GM12878 (cell line): ENCODE data around the gene FAM120A. TPM values are rescaled to one million over a fixed set of nuclear protein-coding genes. Genes with fewer than 3 reads are reported as not detected.

Source experiments
- ATAC-seq: fragments of 200-7000 bp; cut with Tn5 transposase; 3 replicates; pipeline ENCODE4 v1.9.1; 2020; ENCODE audit warnings: mild to moderate bottlenecking, moderate library complexity
- BruUV-seq: library from RNA; stranded (reverse); fragments of 400-500 nt; replicated peaks from 2 replicates; lab custom pipeline; 2021; lab: Mats Ljungman, UMichigan
- CTCF ChIA-PET: fragments of 300-600 bp; sonication (Branson Sonifier 250); formaldehyde crosslinking; extraction: SDS; loops from one replicate; lab custom pipeline; 2021; ENCODE audit warnings: inconsistent platforms; lab: Yijun Ruan, JAX
- POLR2A ChIA-PET: fragments of 350-600 bp; formaldehyde crosslinking; extraction: SDS; loops from one replicate; lab custom pipeline; 2021; ENCODE audit warnings: inconsistent platforms; lab: Charles Lee
- RAD21 ChIA-PET: fragments of 300-600 bp; sonication (Branson Sonifier 250); formaldehyde crosslinking; loops from one replicate; lab custom pipeline; 2023; ENCODE audit warnings: antibody characterized with exemption; ENCODE audit not compliant: unreplicated experiment; lab: Charles Lee
- SMC1A ChIA-PET: fragments of 300-600 bp; sonication (Branson Sonifier 250); formaldehyde crosslinking; loops from one replicate; lab custom pipeline; 2023; ENCODE audit not compliant: unreplicated experiment, uncharacterized antibody; lab: Charles Lee
- DNase-seq: peaks from one replicate; pipeline ENCODE4 v3.0.0-alpha.2; 2011; ENCODE audit warnings: low read depth, low spot score
- FAIRE-seq: peaks from 3 replicates; lab custom pipeline; 2011; peaks lifted over from hg19 to GRCh38; lab: Jason Lieb, UNC
- H2AFZ ChIP-seq: 2 replicates; pipeline ENCODE4 v1.6.0; 2011; ENCODE audit warnings: low read depth, low read length, control low read depth; ENCODE audit not compliant: control insufficient read depth
- H3K27ac ChIP-seq: 2 replicates; pipeline ENCODE4 v1.5.1; 2011; ENCODE audit warnings: control low read depth; ENCODE audit not compliant: control insufficient read depth, insufficient read depth
- H3K27me3 ChIP-seq, 2 experiments: replicated peaks in 1 of 2; 2 replicates each; pipeline versions ENCODE4 v1.6.0 to v1.6.1; 2011; ENCODE audit warnings: low read length in 1 of 2; ENCODE audit not compliant: control insufficient read depth in 2 of 2, insufficient read depth in 2 of 2
- H3K36me3 ChIP-seq, 2 experiments: 2 replicates each; pipeline ENCODE4 v1.5.1; 2011; ENCODE audit warnings: low read length in 1 of 2; ENCODE audit not compliant: control insufficient read depth in 2 of 2, insufficient read depth in 2 of 2
- H3K4me1 ChIP-seq: 2 replicates; pipeline ENCODE4 v1.6.1; 2011; ENCODE audit warnings: mild to moderate bottlenecking, low read length, moderate library complexity, mixed read lengths; ENCODE audit not compliant: control insufficient read depth, insufficient read depth
- H3K4me2 ChIP-seq: 2 replicates; pipeline ENCODE4 v1.6.0; 2011; ENCODE audit warnings: control low read depth; ENCODE audit not compliant: control insufficient read depth, insufficient read depth
- H3K4me3 ChIP-seq: fragments of 200-600 bp; sonication (generic); 2 replicates; pipeline ENCODE4 v1.5.1; 2016
- H3K79me2 ChIP-seq: 2 replicates; pipeline ENCODE4 v1.6.0; 2011; ENCODE audit warnings: low read length; ENCODE audit not compliant: control insufficient read depth, insufficient read depth
- H3K9ac ChIP-seq: 2 replicates; pipeline ENCODE4 v1.8.0; 2011; ENCODE audit warnings: low read length, control low read depth, mixed read lengths; ENCODE audit not compliant: control insufficient read depth, insufficient read depth
- H3K9me3 ChIP-seq: replicated peaks from 3 replicates; pipeline ENCODE4 v1.5.1; 2011; ENCODE audit warnings: mild to moderate bottlenecking, low read length; ENCODE audit not compliant: control insufficient read depth, insufficient read depth
- H4K20me1 ChIP-seq: 2 replicates; pipeline ENCODE4 v1.6.0; 2011; ENCODE audit not compliant: control insufficient read depth, insufficient read depth
- BCL3 ChIP-seq: IDR thresholded peaks from 2 replicates; pipeline ENCODE4 v1.6.1; 2011; ENCODE audit warnings: borderline replicate concordance, low read depth, mild to moderate bottlenecking, moderate library complexity, low read length; ENCODE audit not compliant: insufficient read depth, poor library complexity, severe bottlenecking
- JUNB ChIP-seq: IDR thresholded peaks from 2 replicates; pipeline ENCODE4 v1.6.1; 2016; ENCODE audit warnings: antibody characterized with exemption, mild to moderate bottlenecking
- KDM1A ChIP-seq: fragments of 200-600 bp; sonication (generic); IDR thresholded peaks from 2 replicates; pipeline ENCODE4 v1.6.1; 2016; ENCODE audit warnings: borderline replicate concordance
- NFYA ChIP-seq: IDR thresholded peaks from 2 replicates; pipeline ENCODE4 v1.6.1; 2011; ENCODE audit warnings: low read depth, mild to moderate bottlenecking, low read length, improper control_type of control experiment, borderline replicate concordance
- NR2C2 ChIP-seq: IDR thresholded peaks from 2 replicates; pipeline ENCODE4 v1.6.1; 2011; ENCODE audit warnings: borderline replicate concordance, low read depth; ENCODE audit not compliant: control insufficient read depth, insufficient read length
- POLR2AphosphoS2 ChIP-seq: IDR thresholded peaks from 2 replicates; pipeline ENCODE4 v1.6.1; 2011; ENCODE audit warnings: low read depth, mild to moderate bottlenecking, low read length, improper control_type of control experiment, moderate library complexity
- SIX5 ChIP-seq: IDR thresholded peaks from 2 replicates; pipeline ENCODE4 v1.6.1; 2011; ENCODE audit warnings: mild to moderate bottlenecking, low read depth, low read length, moderate library complexity; ENCODE audit not compliant: severe bottlenecking
- SP1 ChIP-seq: IDR thresholded peaks from one replicate; pipeline ENCODE4 v1.6.1; 2011; ENCODE audit warnings: low read depth, low read length
- TAF1 ChIP-seq: IDR thresholded peaks from 2 replicates; pipeline ENCODE4 v1.6.1; 2011; ENCODE audit warnings: mild to moderate bottlenecking, low read depth, low read length, borderline replicate concordance
- USF2 ChIP-seq: IDR thresholded peaks from 2 replicates; pipeline ENCODE4 v1.6.1; 2011; ENCODE audit warnings: low read depth, low read length, improper control_type of control experiment, borderline replicate concordance
- ZSCAN29 ChIP-seq: fragments of 450-650 bp; IDR thresholded peaks from 2 replicates; pipeline ENCODE4 v1.6.1; 2017; ENCODE audit warnings: mild to moderate bottlenecking, moderate library complexity
- WGBS: methylation state at CpG from one replicate; pipeline ENCODE4 v1.1.6; 2016; ENCODE audit warnings: low lambda C conversion rate; ENCODE audit not compliant: insufficient replicate concordance, insufficient coverage; ENCODE audit errors: missing lambda C conversion rate; 5-methylcytosine and 5-hydroxymethylcytosine counted together
- in situ Hi-C: fragments of 300-500 bp; cut with MboI; formaldehyde crosslinking; loops from 9 replicates; pipeline ENCODE4 v1.14.3; 2018; ENCODE audit warnings: mixed read lengths
- intact Hi-C: fragments of 100-400 bp; cut with micrococcal nuclease; formaldehyde crosslinking; loops from one replicate; pipeline ENCODE4 v1.14.2; 2022; ENCODE audit not compliant: unreplicated experiment
- polyA plus RNA-seq, 11 experiments: library from polyadenylated mRNA; depleted of rRNA in 4 of 11; unstranded in 6 of 11; stranded (reverse) in 5 of 11; fragments of >200 nt; fragmentation: Nextera tagmentation in 4 of 11; fragmentation: Illumina TruSeq in 1 of 11; extraction: Ambion mirVana in 4 of 11; extraction: Trizol in 1 of 11; gene quantifications; 1 replicate in 1 of 11; 2 replicates in 10 of 11; pipeline versions ENCODE4 v1.2.1 to v1.2.3, GENCODE V29; 2011 to 2016; ENCODE audit warnings: inconsistent platforms in 2 of 11, missing spikeins in 2 of 11, low read depth in 1 of 11
- total RNA-seq, 4 experiments: library from RNA; depleted of rRNA in 3 of 4; stranded (reverse); fragments of >200 nt in 3 of 4; fragmentation: Illumina TruSeq in 1 of 4; extraction: Trizol in 1 of 4; gene quantifications; 2 replicates each; pipeline versions ENCODE4 v1.2.1 to v1.2.3, GENCODE V29; 2013 to 2021
- TF ChIP-seq, protein P1 (sequence below): fragments of 450-650 bp; IDR thresholded peaks from 2 replicates; pipeline ENCODE4 v1.6.1; 2017; ENCODE audit warnings: mild to moderate bottlenecking, moderate library complexity
- TF ChIP-seq, protein P2 (sequence below): fragments of 150-350 bp; IDR thresholded peaks from 2 replicates; pipeline ENCODE4 v1.6.1; 2014; ENCODE audit warnings: mild to moderate bottlenecking, low read depth, low read length
- TF ChIP-seq, protein P3 (sequence below): IDR thresholded peaks from 2 replicates; pipeline ENCODE4 v1.6.1; 2011; ENCODE audit warnings: mild to moderate bottlenecking, low read depth, low read length, moderate library complexity; ENCODE audit not compliant: insufficient replicate concordance

Gene FAM120A
- total and polyA plus RNA-seq, 10 of the 15 experiments (the other 5 are each of a cell fraction or from before 2014, with no cell fraction given), result 13.1 to 89.6 (median 52.5) TPM

- H3K79me2 ChIP-seq, result peaks cover 1% of the 10 kb centered on the region; the same call in 1 of the 2 replicates
- no TSS peak for BruUV-seq
- H2AFZ ChIP-seq, result no peak overlapping the region
- H4K20me1 ChIP-seq, result no peaks in the 10 kb centered on the region
- H3K27ac ChIP-seq, result no peak overlapping the region
- H3K4me1 ChIP-seq, result peaks cover 7% of the 10 kb centered on the region
- ChIA-PET RAD21 (no interaction called here), SMC1A (interaction anchor here (0.6 to 1.6 kb wide), 4 partner anchors 8 to 187 kb away, joined by 3 to 9 read pairs (median 6); partner anchors contain the start of genes FAM120A and FAM120AOS), POLR2A (interaction anchor here (0.7 kb wide), 1 partner anchor 11 kb away, joined by 3 read pairs; no protein-coding TSS in a partner anchor), CTCF (interaction anchor here (1.0 to 3.0 kb wide), 11 partner anchors 9 to 456 kb away, joined by 3 to 26 read pairs (median 6); no protein-coding TSS in a partner anchor)
- peaks cover 10 to 15% of the 10 kb centered on the region in 2 experiments for H3K36me3 ChIP-seq
- peak; percentile 35 for FAIRE-seq
- DNase-seq, result no peak
- no peak overlapping the region for H3K9ac ChIP-seq
- no peaks in the 10 kb centered on the region for H3K27me3 ChIP-seq
- under 1% methylated on average over 4 of the region's 4 CpGs for WGBS
- peak; percentile 8; the same call in 1 of the 3 replicates for ATAC-seq
- no peaks in the 10 kb centered on the region for H3K9me3 ChIP-seq
- no peak overlapping the region for H3K4me3 ChIP-seq
- in situ Hi-C loops (no loop called here), intact Hi-C loops (loop anchor here (5.0 kb wide), 1 partner anchor 113 kb away; the partner anchor contains the start of genes FAM120A and FAM120AOS)
- H3K4me2 ChIP-seq, result no peak overlapping the region
- no peak for TF ChIP-seq USF2
- peak; percentile 56 for TF ChIP-seq JUNB
- TF ChIP-seq, protein P1, sequence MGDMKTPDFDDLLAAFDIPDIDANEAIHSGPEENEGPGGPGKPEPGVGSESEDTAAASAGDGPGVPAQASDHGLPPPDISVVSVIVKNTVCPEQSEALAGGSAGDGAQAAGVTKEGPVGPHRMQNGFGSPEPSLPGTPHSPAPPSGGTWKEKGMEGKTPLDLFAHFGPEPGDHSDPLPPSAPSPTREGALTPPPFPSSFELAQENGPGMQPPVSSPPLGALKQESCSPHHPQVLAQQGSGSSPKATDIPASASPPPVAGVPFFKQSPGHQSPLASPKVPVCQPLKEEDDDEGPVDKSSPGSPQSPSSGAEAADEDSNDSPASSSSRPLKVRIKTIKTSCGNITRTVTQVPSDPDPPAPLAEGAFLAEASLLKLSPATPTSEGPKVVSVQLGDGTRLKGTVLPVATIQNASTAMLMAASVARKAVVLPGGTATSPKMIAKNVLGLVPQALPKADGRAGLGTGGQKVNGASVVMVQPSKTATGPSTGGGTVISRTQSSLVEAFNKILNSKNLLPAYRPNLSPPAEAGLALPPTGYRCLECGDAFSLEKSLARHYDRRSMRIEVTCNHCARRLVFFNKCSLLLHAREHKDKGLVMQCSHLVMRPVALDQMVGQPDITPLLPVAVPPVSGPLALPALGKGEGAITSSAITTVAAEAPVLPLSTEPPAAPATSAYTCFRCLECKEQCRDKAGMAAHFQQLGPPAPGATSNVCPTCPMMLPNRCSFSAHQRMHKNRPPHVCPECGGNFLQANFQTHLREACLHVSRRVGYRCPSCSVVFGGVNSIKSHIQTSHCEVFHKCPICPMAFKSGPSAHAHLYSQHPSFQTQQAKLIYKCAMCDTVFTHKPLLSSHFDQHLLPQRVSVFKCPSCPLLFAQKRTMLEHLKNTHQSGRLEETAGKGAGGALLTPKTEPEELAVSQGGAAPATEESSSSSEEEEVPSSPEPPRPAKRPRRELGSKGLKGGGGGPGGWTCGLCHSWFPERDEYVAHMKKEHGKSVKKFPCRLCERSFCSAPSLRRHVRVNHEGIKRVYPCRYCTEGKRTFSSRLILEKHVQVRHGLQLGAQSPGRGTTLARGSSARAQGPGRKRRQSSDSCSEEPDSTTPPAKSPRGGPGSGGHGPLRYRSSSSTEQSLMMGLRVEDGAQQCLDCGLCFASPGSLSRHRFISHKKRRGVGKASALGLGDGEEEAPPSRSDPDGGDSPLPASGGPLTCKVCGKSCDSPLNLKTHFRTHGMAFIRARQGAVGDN, result no peak
- TF ChIP-seq BCL3, result no peak
- TF ChIP-seq, protein P2, sequence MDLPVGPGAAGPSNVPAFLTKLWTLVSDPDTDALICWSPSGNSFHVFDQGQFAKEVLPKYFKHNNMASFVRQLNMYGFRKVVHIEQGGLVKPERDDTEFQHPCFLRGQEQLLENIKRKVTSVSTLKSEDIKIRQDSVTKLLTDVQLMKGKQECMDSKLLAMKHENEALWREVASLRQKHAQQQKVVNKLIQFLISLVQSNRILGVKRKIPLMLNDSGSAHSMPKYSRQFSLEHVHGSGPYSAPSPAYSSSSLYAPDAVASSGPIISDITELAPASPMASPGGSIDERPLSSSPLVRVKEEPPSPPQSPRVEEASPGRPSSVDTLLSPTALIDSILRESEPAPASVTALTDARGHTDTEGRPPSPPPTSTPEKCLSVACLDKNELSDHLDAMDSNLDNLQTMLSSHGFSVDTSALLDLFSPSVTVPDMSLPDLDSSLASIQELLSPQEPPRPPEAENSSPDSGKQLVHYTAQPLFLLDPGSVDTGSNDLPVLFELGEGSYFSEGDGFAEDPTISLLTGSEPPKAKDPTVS, result no peak
- no peak for TF ChIP-seq POLR2AphosphoS2
- no peak for TF ChIP-seq ZSCAN29
- TF ChIP-seq KDM1A, result no peak
- no peak for TF ChIP-seq TAF1
- TF ChIP-seq SIX5, result no peak
- TF ChIP-seq NFYA, result no peak
- TF ChIP-seq, protein P3, sequence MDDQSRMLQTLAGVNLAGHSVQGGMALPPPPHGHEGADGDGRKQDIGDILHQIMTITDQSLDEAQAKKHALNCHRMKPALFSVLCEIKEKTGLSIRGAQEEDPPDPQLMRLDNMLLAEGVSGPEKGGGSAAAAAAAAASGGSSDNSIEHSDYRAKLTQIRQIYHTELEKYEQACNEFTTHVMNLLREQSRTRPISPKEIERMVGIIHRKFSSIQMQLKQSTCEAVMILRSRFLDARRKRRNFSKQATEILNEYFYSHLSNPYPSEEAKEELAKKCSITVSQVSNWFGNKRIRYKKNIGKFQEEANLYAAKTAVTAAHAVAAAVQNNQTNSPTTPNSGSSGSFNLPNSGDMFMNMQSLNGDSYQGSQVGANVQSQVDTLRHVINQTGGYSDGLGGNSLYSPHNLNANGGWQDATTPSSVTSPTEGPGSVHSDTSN, result no peak
- no peak for TF ChIP-seq NR2C2
- TF ChIP-seq SP1, result no peak
Measured at GRCh38 chr9:93565089-93565488, 113.6 kb downstream of the FAM120A start.
